ENCODE data around the gene HSPB8. TPM values are rescaled to one million over a fixed set of nuclear protein-coding genes. Genes with fewer than 3 reads are reported as not detected.
A peak's percentile ranks its signal among the peaks of the same experiment; 100 is the strongest.

The HSPB8 gene, protein sequence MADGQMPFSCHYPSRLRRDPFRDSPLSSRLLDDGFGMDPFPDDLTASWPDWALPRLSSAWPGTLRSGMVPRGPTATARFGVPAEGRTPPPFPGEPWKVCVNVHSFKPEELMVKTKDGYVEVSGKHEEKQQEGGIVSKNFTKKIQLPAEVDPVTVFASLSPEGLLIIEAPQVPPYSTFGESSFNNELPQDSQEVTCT
- total RNA-seq, result 2.9 and 3.5 TPM in 2 replicates

DNA sequence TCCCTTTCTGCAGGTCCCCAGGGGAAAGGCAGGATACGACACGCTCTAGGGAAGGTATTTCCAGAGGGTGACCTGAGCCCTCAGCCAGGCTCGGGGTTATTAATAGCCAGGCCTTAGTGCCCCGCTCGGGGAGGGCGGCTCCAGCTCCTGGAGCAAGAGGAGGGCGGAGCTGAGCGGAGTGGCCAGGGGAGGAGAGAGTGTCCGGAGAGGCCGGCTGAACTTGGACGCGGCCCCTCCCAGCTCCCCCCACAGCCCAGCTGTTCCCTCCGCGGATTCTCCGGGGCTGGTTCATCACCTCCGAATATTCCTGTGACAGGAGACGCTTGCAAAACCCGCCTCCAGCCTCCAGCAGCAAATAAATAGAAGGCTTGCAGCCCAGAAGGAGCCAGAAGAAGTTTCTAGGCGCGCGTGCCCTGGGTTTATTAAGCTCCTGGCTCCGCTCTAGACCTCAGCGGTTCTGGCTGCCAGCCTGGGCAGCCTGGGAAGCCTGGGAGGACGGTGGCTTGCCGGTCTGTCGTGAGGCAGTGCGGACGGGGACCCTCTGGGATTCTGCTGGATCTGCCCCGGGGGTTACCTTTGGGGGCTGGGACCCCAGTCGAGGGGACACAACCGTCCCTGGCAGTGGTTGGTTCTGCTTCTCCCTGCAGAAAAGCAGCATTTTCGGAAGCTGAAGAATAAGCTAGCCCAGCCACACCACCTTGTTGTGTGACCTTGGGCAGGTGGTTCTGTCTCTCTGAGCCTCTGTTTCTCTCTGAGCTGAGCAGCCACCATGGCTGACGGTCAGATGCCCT lies at the start of gene HSPB8:
Gene HSPB8, plus strand, starts transcription at position 388 of the 791 bp plus-strand sequence. Its CDS starts 382 bp downstream, at position 770.
- Histone ChIP-seq H3K27ac (ENCODE audit: low read depth, low read length) (peak within 1 kb of the TSS; percentile 65), H3K27me3 (ENCODE audit: insufficient read depth, low read length) (no peaks in the 10 kb centered on the region), H2AFZ (ENCODE audit: low read length) (peak within 1 kb of the TSS; percentile 62), H3K4me1 (ENCODE audit: insufficient read depth, low read length) (peaks cover 30% of the 10 kb centered on the region), H3K4me3 (ENCODE audit: insufficient read depth, low read length) (peak within 1 kb of the TSS; percentile 69), H4K20me1 (ENCODE audit: insufficient read depth, low read length) (no peaks in the 10 kb centered on the region), H3K36me3 (ENCODE audit: insufficient read depth, low read length) (no peaks in the 10 kb centered on the region), H3K9me3 (ENCODE audit: low read depth, low read length) (no peaks in the 10 kb centered on the region), H3K79me2 (ENCODE audit: insufficient read depth, low read length) (peaks cover 21% of the 10 kb centered on the region), H3K4me2 (ENCODE audit: insufficient read depth, low read length) (peak within 1 kb of the TSS; percentile 88)
- DNase-seq (ENCODE audit: insufficient read length, low spot score, missing footprints), result peak; percentile 96
- TF ChIP-seq, protein P1, sequence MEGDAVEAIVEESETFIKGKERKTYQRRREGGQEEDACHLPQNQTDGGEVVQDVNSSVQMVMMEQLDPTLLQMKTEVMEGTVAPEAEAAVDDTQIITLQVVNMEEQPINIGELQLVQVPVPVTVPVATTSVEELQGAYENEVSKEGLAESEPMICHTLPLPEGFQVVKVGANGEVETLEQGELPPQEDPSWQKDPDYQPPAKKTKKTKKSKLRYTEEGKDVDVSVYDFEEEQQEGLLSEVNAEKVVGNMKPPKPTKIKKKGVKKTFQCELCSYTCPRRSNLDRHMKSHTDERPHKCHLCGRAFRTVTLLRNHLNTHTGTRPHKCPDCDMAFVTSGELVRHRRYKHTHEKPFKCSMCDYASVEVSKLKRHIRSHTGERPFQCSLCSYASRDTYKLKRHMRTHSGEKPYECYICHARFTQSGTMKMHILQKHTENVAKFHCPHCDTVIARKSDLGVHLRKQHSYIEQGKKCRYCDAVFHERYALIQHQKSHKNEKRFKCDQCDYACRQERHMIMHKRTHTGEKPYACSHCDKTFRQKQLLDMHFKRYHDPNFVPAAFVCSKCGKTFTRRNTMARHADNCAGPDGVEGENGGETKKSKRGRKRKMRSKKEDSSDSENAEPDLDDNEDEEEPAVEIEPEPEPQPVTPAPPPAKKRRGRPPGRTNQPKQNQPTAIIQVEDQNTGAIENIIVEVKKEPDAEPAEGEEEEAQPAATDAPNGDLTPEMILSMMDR (IDR thresholded peaks at IDR 0.05; ENCODE audit: extremely low read depth, low read depth, low read length), result no peak

DNA sequence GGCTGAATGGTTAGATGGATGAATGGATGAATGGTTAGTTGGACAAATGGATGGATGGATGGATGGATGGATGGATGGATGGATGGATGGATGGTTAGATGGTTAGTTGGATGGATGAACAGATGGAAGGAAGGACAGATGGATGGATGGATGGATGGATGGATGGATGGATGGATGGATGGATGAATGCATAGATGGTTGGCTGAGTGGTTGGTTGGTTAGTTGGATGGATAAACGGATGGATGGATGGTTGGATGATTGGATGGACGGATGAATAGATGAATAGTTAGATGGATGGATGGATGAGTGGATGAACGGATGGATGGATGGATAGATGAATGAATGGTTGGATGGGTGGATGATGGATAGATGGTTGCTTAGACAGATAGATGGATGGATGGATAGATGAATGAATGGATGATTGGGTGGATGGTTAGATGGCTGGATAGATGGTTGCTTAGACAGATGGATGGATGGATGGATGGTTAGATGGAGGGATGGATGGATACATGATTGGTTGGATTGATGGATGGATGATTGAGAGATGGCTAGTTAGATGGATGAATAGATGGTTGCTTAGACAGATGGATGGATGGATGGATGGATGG lies 48.8 kb upstream of the HSPB8 start:
- Histone ChIP-seq H3K4me2 (ENCODE audit: insufficient read depth, low read length) (no peak overlapping the region), H3K79me2 (ENCODE audit: insufficient read depth, low read length) (no peaks in the 10 kb centered on the region), H3K4me1 (ENCODE audit: insufficient read depth, low read length) (no peaks in the 10 kb centered on the region), H2AFZ (ENCODE audit: low read length) (no peak overlapping the region), H4K20me1 (ENCODE audit: insufficient read depth, low read length) (no peaks in the 10 kb centered on the region), H3K9me3 (ENCODE audit: low read depth, low read length) (peaks cover 3% of the 10 kb centered on the region), H3K27me3 (ENCODE audit: insufficient read depth, low read length) (no peaks in the 10 kb centered on the region), H3K36me3 (ENCODE audit: insufficient read depth, low read length) (no peaks in the 10 kb centered on the region), H3K4me3 (ENCODE audit: insufficient read depth, low read length) (no peak overlapping the region), H3K27ac (ENCODE audit: low read depth, low read length) (no peak overlapping the region)
- DNase-seq (ENCODE audit: insufficient read length, low spot score, missing footprints), result no peak
- TF ChIP-seq, protein P1 (IDR thresholded peaks at IDR 0.05; ENCODE audit: extremely low read depth, low read depth, low read length), result no peak

DNA sequence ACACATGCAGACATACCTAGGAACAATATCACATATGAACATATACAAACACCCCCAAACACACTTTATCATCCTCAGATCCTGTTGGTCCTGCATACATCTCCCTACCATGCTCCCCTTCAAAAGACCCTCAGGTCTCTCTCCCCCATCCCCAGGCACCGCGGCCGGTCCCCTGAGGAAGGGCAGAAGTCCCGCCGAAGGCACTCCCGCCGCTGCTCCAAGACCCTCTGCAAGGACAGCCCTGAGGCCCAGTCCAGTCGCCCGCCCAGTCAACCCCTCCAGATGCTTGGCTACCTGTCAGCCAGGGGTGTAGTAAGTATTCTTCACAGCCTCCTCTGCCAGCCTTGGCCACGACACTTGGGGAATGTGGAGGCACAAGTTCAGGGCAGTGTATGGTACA lies 48.2 kb upstream of the HSPB8 start:
- TF ChIP-seq, protein P1 (IDR thresholded peaks at IDR 0.05; ENCODE audit: extremely low read depth, low read depth, low read length), result no peak
- H3K4me1 ChIP-seq (ENCODE audit: insufficient read depth, low read length), result no peaks in the 10 kb centered on the region
- no peak overlapping the region for H3K4me3 ChIP-seq (ENCODE audit: insufficient read depth, low read length)
- no peaks in the 10 kb centered on the region for H3K27me3 ChIP-seq (ENCODE audit: insufficient read depth, low read length)
- no peak overlapping the region for H3K4me2 ChIP-seq (ENCODE audit: insufficient read depth, low read length)
- H4K20me1 ChIP-seq (ENCODE audit: insufficient read depth, low read length), result no peaks in the 10 kb centered on the region
- peaks cover 3% of the 10 kb centered on the region for H3K9me3 ChIP-seq (ENCODE audit: low read depth, low read length)
- no peaks in the 10 kb centered on the region for H3K36me3 ChIP-seq (ENCODE audit: insufficient read depth, low read length)
- H2AFZ ChIP-seq (ENCODE audit: low read length), result no peak overlapping the region
- DNase-seq (ENCODE audit: insufficient read length, low spot score, missing footprints), result no peak
- no peak overlapping the region for H3K27ac ChIP-seq (ENCODE audit: low read depth, low read length)
- no peaks in the 10 kb centered on the region for H3K79me2 ChIP-seq (ENCODE audit: insufficient read depth, low read length)

All from osteoblast (primary cell).